ENCODE data around the gene NRP1. TPM values are rescaled to one million over a fixed set of nuclear protein-coding genes. Genes with fewer than 3 reads are reported as not detected.

Gene NRP1
- total and polyA plus RNA-seq, 2 of the 8 experiments (the other 6 are each of a cell fraction or from before 2014, with no cell fraction given) = 1.2 to 2.1 TPM

GRCh38 chr10:33263453-33263852 lies 71.0 kb downstream of the NRP1 start:
- POLR2A ChIA-PET (ENCODE audit: partially characterized antibody) = no interaction called here
- Histone ChIP-seq H3K4ac (replicated peaks; ENCODE audit: insufficient read length, low read depth, low read length) (no peak overlapping the region), H3K36me3 (ENCODE audit: control insufficient read depth in 2 of 4, insufficient read depth in 4 of 4, low read length in 3 of 4) (no peaks in the 10 kb centered on the region), H3K56ac (replicated peaks; ENCODE audit: insufficient read length, low read depth, low read length) (no peak overlapping the region), H2BK120ac (replicated peaks; ENCODE audit: low read depth, low read length) (no peak overlapping the region), H4K5ac (ENCODE audit: insufficient read length, low read depth, low read length) (no peak overlapping the region), H2AK5ac (ENCODE audit: low read depth, low read length) (no peak overlapping the region), H4K8ac (ENCODE audit: extremely low read depth, insufficient read depth, low read length) (no peak overlapping the region), H3K79me1 (ENCODE audit: low read depth, low read length) (no peaks in the 10 kb centered on the region), H3K9me3 (ENCODE audit: insufficient read depth in 2 of 2, low read depth in 1 of 2, low read length in 1 of 2) (no peaks in the 10 kb centered on the region), H2BK20ac (ENCODE audit: low read length) (no peak overlapping the region), H3K4me3 (ENCODE audit: extremely low read depth in 1 of 4, insufficient read depth in 2 of 4, low read depth in 3 of 4, low read length in 4 of 4) (no peak overlapping the region), H3K79me2 (ENCODE audit: control insufficient read depth in 1 of 2, insufficient read depth in 2 of 2, low read length in 2 of 2) (no peaks in the 10 kb centered on the region), H4K20me1 (replicated peaks in 1 of 2; ENCODE audit: control insufficient read depth in 1 of 2, insufficient read depth in 2 of 2, low read length in 2 of 2) (no peaks in the 10 kb centered on the region), H3K23me2 (ENCODE audit: low read depth, low read length) (no peaks in the 10 kb centered on the region), H2BK15ac (ENCODE audit: low read length) (no peak overlapping the region), H3K14ac (ENCODE audit: insufficient read length) (no peak overlapping the region), H2BK5ac (ENCODE audit: low read depth, low read length) (no peak overlapping the region), H3K18ac (ENCODE audit: extremely low read depth, low read length) (no peak overlapping the region), H3K4me2 (ENCODE audit: insufficient read depth in 1 of 2, low read depth in 2 of 2, low read length in 2 of 2) (no peak overlapping the region), H3K23ac (ENCODE audit: insufficient read length) (no peak overlapping the region), H2AFZ (ENCODE audit: low read length) (no peak overlapping the region), H3K27me3 (replicated peaks in 1 of 4; ENCODE audit: control insufficient read depth in 3 of 4, extremely low read depth in 1 of 4, insufficient read depth in 3 of 4, low read length in 3 of 4) (no peaks in the 10 kb centered on the region), H3K4me1 (replicated peaks in 1 of 4; ENCODE audit: control insufficient read depth in 3 of 4, insufficient read depth in 4 of 4, low read length in 3 of 4) (no peaks in the 10 kb centered on the region), H4K91ac (replicated peaks; ENCODE audit: insufficient read length, low read length) (no peak overlapping the region), H2BK12ac (ENCODE audit: low read depth, low read length) (no peak overlapping the region), H3K9ac (replicated peaks in 1 of 4; ENCODE audit: extremely low read depth in 1 of 4, low read depth in 3 of 4, low read length in 3 of 4) (no peak overlapping the region), H3K27ac (ENCODE audit: low read depth, low read length) (no peak overlapping the region)
- TF ChIP-seq EP300 (IDR thresholded peaks at IDR 0.05; ENCODE audit: borderline replicate concordance in 1 of 2, low read depth in 2 of 2, low read length in 2 of 2) = no peak
- no peak for TF ChIP-seq CREB1 (IDR thresholded peaks at IDR 0.05)
- TF ChIP-seq TEAD4 (IDR thresholded peaks at IDR 0.05; ENCODE audit: low read depth, low read length) = no peak
- TF ChIP-seq YY1 (IDR thresholded peaks at IDR 0.05; ENCODE audit: low read depth, low read length) = no peak
- no peak for TF ChIP-seq BACH1 (IDR thresholded peaks at IDR 0.05; ENCODE audit: low read length)
- TF ChIP-seq BRCA1 (IDR thresholded peaks at IDR 0.05; ENCODE audit: low read depth, low read length) = no peak
- no peak for TF ChIP-seq RAD21 (IDR thresholded peaks at IDR 0.05 in 1 of 2, conservative IDR thresholded peaks at IDR 0.05 in 1 of 2; ENCODE audit: low read depth in 2 of 2, low read length in 2 of 2)
- TF ChIP-seq RFX5 (IDR thresholded peaks at IDR 0.05; ENCODE audit: borderline replicate concordance, low read depth, low read length) = no peak
- TF ChIP-seq POU5F1 (IDR thresholded peaks at IDR 0.05; ENCODE audit: low read depth, low read length) = no peak
- 93% methylated on average over 4 of the region's 4 CpGs; no CpG with 5 or more reads in 1 of the 2 experiments for WGBS, 2 experiments (ENCODE audit: extremely low coverage in 1 of 2, insufficient coverage in 1 of 2, insufficient read length in 1 of 2, insufficient replicate concordance in 2 of 2, low coverage in 1 of 2, low lambda C conversion rate in 2 of 2, missing lambda C conversion rate in 1 of 2)
- FAIRE-seq = no peak
- CTCF ChIA-PET (ENCODE audit: partially characterized antibody) = no interaction called here
- DNase-seq (ENCODE audit: low read depth in 1 of 2, low spot score in 2 of 2) = no peak
